Testis (tissue), 3 donors: ENCODE data around the gene VPS26A. TPM values are rescaled to one million over a fixed set of nuclear protein-coding genes. Genes with fewer than 3 reads are reported as not detected.

ENCODE experiments used
- DNase-seq: peaks from one replicate; pipeline ENCODE4 v3.0.0-alpha.2; 2019
- H3K27ac ChIP-seq, 2 donors: fragments of 200-600 bp; sonication (generic); one replicate each; pipeline ENCODE4 v1.5.1; 2019
- H3K27me3 ChIP-seq: fragments of 200-600 bp; sonication (generic); one replicate; pipeline ENCODE4 v1.5.1; 2019
- H3K36me3 ChIP-seq: fragments of 200-600 bp; sonication (generic); one replicate; pipeline ENCODE4 v1.5.1; 2017; ENCODE audit warnings: low read depth; ENCODE audit errors: missing control alignments
- H3K4me1 ChIP-seq: fragments of 200-600 bp; sonication (generic); one replicate; pipeline ENCODE4 v1.5.1; 2019
- H3K4me3 ChIP-seq, 2 donors: fragments of 200-600 bp; sonication (generic); one replicate each; pipeline ENCODE4 v1.5.1; 2017 to 2019
- H3K9me3 ChIP-seq: fragments of 200-600 bp; sonication (generic); one replicate; pipeline ENCODE4 v1.5.1; 2017
- POLR2A ChIP-seq: fragments of 450-650 bp; IDR thresholded peaks from one replicate; pipeline ENCODE4 v1.6.1; 2017; ENCODE audit warnings: antibody characterized with exemption, mild to moderate bottlenecking, moderate library complexity
- WGBS, 2 donors: methylation state at CpG; one replicate each; pipeline ENCODE4 v1.1.5; 2018; 5-methylcytosine and 5-hydroxymethylcytosine counted together
- intact Hi-C: fragments of 100-400 bp; cut with DNase I; formaldehyde crosslinking; loops from one replicate; pipeline ENCODE4 v1.15.1; 2023; ENCODE audit warnings: low total_unique reads
- polyA plus RNA-seq: library from polyadenylated mRNA; stranded (reverse); fragments of 350-450 nt; fragmentation: Illumina TruSeq; extraction: RNeasy Lipid Tissue Mini Kit (QIAGEN cat#74804); gene quantifications from one replicate; pipeline ENCODE4 v1.2.3, GENCODE V29; 2014; ENCODE audit warnings: low read depth, low replicate concordance; ENCODE audit not compliant: insufficient read depth
- small RNA-seq, 2 donors: library from RNA; depleted of rRNA; stranded (forward); fragments of <200 nt; gene quantifications; one replicate each; pipeline ENCODE3, GENCODE V24; 2016
- total RNA-seq, 2 donors: library from RNA; depleted of rRNA; stranded (reverse); fragments of >200 nt; gene quantifications; one replicate each; pipeline ENCODE4 v1.2.3, GENCODE V29; 2016
- TF ChIP-seq, protein P1 (sequence below), 3 experiments: fragments of 450-650 bp in 2 of 3; fragments of 200-600 bp in 1 of 3; sonication (generic) in 1 of 3; IDR thresholded peaks; one replicate each; pipeline ENCODE4 v1.5.1; 2016 to 2019; ENCODE audit warnings: antibody characterized with exemption in 3 of 3, mild to moderate bottlenecking in 2 of 3, moderate library complexity in 1 of 3

VPS26A gene
- total and polyA plus RNA-seq, 3 donors from 2014 or later, result 53.6 to 65.0 (median 59.8) TPM

GRCh38 chr10:69218831-69219230, 94.9 kb downstream of the VPS26A start:
- no peak for TF ChIP-seq POLR2A
- TF ChIP-seq, protein P1, sequence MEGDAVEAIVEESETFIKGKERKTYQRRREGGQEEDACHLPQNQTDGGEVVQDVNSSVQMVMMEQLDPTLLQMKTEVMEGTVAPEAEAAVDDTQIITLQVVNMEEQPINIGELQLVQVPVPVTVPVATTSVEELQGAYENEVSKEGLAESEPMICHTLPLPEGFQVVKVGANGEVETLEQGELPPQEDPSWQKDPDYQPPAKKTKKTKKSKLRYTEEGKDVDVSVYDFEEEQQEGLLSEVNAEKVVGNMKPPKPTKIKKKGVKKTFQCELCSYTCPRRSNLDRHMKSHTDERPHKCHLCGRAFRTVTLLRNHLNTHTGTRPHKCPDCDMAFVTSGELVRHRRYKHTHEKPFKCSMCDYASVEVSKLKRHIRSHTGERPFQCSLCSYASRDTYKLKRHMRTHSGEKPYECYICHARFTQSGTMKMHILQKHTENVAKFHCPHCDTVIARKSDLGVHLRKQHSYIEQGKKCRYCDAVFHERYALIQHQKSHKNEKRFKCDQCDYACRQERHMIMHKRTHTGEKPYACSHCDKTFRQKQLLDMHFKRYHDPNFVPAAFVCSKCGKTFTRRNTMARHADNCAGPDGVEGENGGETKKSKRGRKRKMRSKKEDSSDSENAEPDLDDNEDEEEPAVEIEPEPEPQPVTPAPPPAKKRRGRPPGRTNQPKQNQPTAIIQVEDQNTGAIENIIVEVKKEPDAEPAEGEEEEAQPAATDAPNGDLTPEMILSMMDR (IDR thresholded peaks at IDR 0.05), result no peak

GRCh38 chr10:69220041-69220451, 96.1 kb downstream of the VPS26A start, which contains the start of gene HKDC1:
HKDC1 (plus strand) TSS chr10:69220332; CDS start chr10:69220436, 104 bp downstream.
- intact Hi-C loops, result no loop called here
- Histone ChIP-seq H3K4me3 (no peak within 1 kb of the TSS), H3K27me3 (no peaks in the 10 kb centered on the region), H3K9me3 (no peaks in the 10 kb centered on the region), H3K36me3 (no peaks in the 10 kb centered on the region), H3K4me1 (peaks cover 10% of the 10 kb centered on the region), H3K27ac (no peak within 1 kb of the TSS)
- no peak for DNase-seq
- no peak for TF ChIP-seq POLR2A
- TF ChIP-seq, protein P1 (IDR thresholded peaks at IDR 0.05), result no peak
- WGBS, 2 donors, result 75 to 78% methylated on average over 8 of the region's 8 CpGs

More at GRCh38 chr10:69218831-69219230, 94.9 kb downstream of the VPS26A start:
- Histone ChIP-seq H3K4me1 (peaks cover 10% of the 10 kb centered on the region), H3K9me3 (no peaks in the 10 kb centered on the region), H3K36me3 (no peaks in the 10 kb centered on the region), H3K27me3 (no peaks in the 10 kb centered on the region), H3K27ac (no peak overlapping the region), H3K4me3 (no peak overlapping the region)
- intact Hi-C loops, result no loop called here
- DNase-seq, result no peak
- WGBS, 2 donors, result 90 to 95% methylated on average over 6 of the region's 6 CpGs

GRCh38 chr10:69220507-69220906, 96.5 kb downstream of the VPS26A start:
- TF ChIP-seq, protein P1 (IDR thresholded peaks at IDR 0.05), result no peak
- no peak for TF ChIP-seq POLR2A
- Histone ChIP-seq H3K36me3 (no peaks in the 10 kb centered on the region), H3K9me3 (no peaks in the 10 kb centered on the region), H3K4me1 (peaks cover 10% of the 10 kb centered on the region), H3K4me3 (no peak overlapping the region), H3K27me3 (no peaks in the 10 kb centered on the region), H3K27ac (no peak overlapping the region)
- DNase-seq, result no peak
- 83 to 85% methylated on average over 9 of the region's 9 CpGs for whole genome bisulfite sequencing, 2 donors
- intact Hi-C loops, result no loop called here

Small RNA genes within 50 kb of the gene (small RNA-seq; reads per million reads assigned to genes)
- 0 reads per million in 2 donors for gene RF00017

Other genes with a start within 250 kb of the VPS26A start
- gene DDX50, start 222.9 kb upstream of the VPS26A start, total RNA-seq, result 10 to 100 TPM; 45.3 to 51.1 TPM
- gene DDX50, start 222.9 kb upstream of the VPS26A start, polyA plus RNA-seq, result 43.5 TPM
- gene DDX21, start 168.0 kb upstream of the VPS26A start, total RNA-seq, result 10 to 100 TPM; 47.9 to 51.3 TPM
- 38.3 TPM for gene DDX21, start 168.0 kb upstream of the VPS26A start, polyA plus RNA-seq
- 10 to 100 TPM; 48.3 to 58.2 TPM for gene KIFBP, start 135.4 kb upstream of the VPS26A start, total RNA-seq
- gene KIFBP, start 135.4 kb upstream of the VPS26A start, polyA plus RNA-seq, result 38.9 TPM
- gene SRGN, start 36.1 kb upstream of the VPS26A start, total RNA-seq, result 10 to 100 TPM; 25.7 to 35.8 TPM
- gene SRGN, start 36.1 kb upstream of the VPS26A start, polyA plus RNA-seq, result 61.1 TPM
- gene SUPV3L1, start 56.1 kb downstream of the VPS26A start, total RNA-seq, result 10 to 100 TPM; 62.8 to 80.4 TPM
- gene SUPV3L1, start 56.1 kb downstream of the VPS26A start, polyA plus RNA-seq, result 59.2 TPM
- 1 to 10 TPM; 1.9 to 5.4 TPM for gene HKDC1, start 96.2 kb downstream of the VPS26A start, total RNA-seq
- gene HKDC1, start 96.2 kb downstream of the VPS26A start, polyA plus RNA-seq, result 4.4 TPM
- gene HK1, start 154.3 kb downstream of the VPS26A start, total RNA-seq, result 100 to 1,000 TPM in 1 of 2 donors, 10 to 100 TPM in 1; 62.3 to 143 TPM
- gene HK1, start 154.3 kb downstream of the VPS26A start, polyA plus RNA-seq, result 179 TPM